ENCODE measurements around the gene PTPRCAP.
"Not testable (repeated sequence)": the region's sequence is repeated elsewhere in the genome, so short reads cannot be mapped to it uniquely, and the experiment has no call there.

- TF ChIP-seq, protein P1, sequence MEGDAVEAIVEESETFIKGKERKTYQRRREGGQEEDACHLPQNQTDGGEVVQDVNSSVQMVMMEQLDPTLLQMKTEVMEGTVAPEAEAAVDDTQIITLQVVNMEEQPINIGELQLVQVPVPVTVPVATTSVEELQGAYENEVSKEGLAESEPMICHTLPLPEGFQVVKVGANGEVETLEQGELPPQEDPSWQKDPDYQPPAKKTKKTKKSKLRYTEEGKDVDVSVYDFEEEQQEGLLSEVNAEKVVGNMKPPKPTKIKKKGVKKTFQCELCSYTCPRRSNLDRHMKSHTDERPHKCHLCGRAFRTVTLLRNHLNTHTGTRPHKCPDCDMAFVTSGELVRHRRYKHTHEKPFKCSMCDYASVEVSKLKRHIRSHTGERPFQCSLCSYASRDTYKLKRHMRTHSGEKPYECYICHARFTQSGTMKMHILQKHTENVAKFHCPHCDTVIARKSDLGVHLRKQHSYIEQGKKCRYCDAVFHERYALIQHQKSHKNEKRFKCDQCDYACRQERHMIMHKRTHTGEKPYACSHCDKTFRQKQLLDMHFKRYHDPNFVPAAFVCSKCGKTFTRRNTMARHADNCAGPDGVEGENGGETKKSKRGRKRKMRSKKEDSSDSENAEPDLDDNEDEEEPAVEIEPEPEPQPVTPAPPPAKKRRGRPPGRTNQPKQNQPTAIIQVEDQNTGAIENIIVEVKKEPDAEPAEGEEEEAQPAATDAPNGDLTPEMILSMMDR (IDR thresholded peaks at IDR 0.05), result not testable (repeated sequence)
- TF ChIP-seq ZFX (IDR thresholded peaks at IDR 0.05; ENCODE audit: borderline replicate concordance), result not testable (repeated sequence)
Measured at GRCh38 chr11:67485873-67486361, 48.4 kb upstream of the PTPRCAP start.
